K562 (cell line): ENCODE measurements around the gene LDB1. TPM values are rescaled to one million over a fixed set of nuclear protein-coding genes. Genes with fewer than 3 reads are reported as not detected.

Experiments used
- ATAC-seq: fragments of 200-7000 bp; cut with Tn5 transposase; 3 replicates; pipeline ENCODE4 v1.9.1; 2020; ENCODE audit warnings: moderate library complexity
- BruUV-seq: library from RNA; stranded (reverse); fragments of 400-500 nt; replicated peaks from 2 replicates; lab custom pipeline; 2021; lab: Mats Ljungman, UMichigan
- CTCF ChIA-PET: fragments of 300-600 bp; formaldehyde crosslinking; extraction: SDS; loops from one replicate; lab custom pipeline; 2021; ENCODE audit warnings: low intra/inter-chr PET ratio; lab: Yijun Ruan, JAX
- POLR2A ChIA-PET: fragments of 300-600, 350-650 bp; sonication (Branson Sonifier 250); formaldehyde crosslinking; extraction: SDS; loops from one replicate; lab custom pipeline; 2021; ENCODE audit warnings: antibody characterized with exemption, inconsistent platforms; lab: Yijun Ruan, JAX
- DNase-seq, 4 experiments: peaks; one replicate each; pipeline versions ENCODE4 v3.0.0 to v3.0.0-alpha.2; 2011 to 2018; ENCODE audit warnings: low spot score in 3 of 4, mixed read lengths in 3 of 4; ENCODE audit errors: extremely low read depth in 1 of 4
- FAIRE-seq: peaks from 2 replicates; lab custom pipeline; 2011; peaks lifted over from hg19 to GRCh38; lab: Jason Lieb, UNC
- H2AFZ ChIP-seq: 2 replicates; pipeline ENCODE4 v1.6.0; 2011; ENCODE audit warnings: low read depth, low read length, control low read depth, inconsistent platforms
- H3K27ac ChIP-seq: fragments of 200-600 bp; 3 replicates; pipeline ENCODE4 v1.8.0; 2011; ENCODE audit warnings: low read depth, mild to moderate bottlenecking, control low read depth, inconsistent platforms, low read length, moderate library complexity, mixed read lengths; ENCODE audit errors: extremely low read depth
- H3K27me3 ChIP-seq, 2 experiments: fragments of 300-600 bp in 1 of 2; 2 replicates in 1 of 2; 3 replicates in 1 of 2; pipeline versions ENCODE4 v1.6.0 to v1.8.0; 2011; ENCODE audit warnings: inconsistent platforms in 2 of 2, low read length in 2 of 2, mild to moderate bottlenecking in 1 of 2, mixed read lengths in 1 of 2, moderate library complexity in 1 of 2; ENCODE audit not compliant: control insufficient read depth in 2 of 2, insufficient read depth in 2 of 2
- H3K36me3 ChIP-seq: fragments of 300-600 bp; 3 replicates; pipeline ENCODE4 v1.8.0; 2011; ENCODE audit warnings: mild to moderate bottlenecking, low read length, inconsistent platforms; ENCODE audit not compliant: control insufficient read depth, insufficient read depth
- H3K4me1 ChIP-seq, 2 experiments: fragments of 200-600 bp in 1 of 2; replicated peaks in 1 of 2; 2 replicates in 1 of 2; 3 replicates in 1 of 2; pipeline versions ENCODE4 v1.5.1 to v1.8.0; 2011; ENCODE audit warnings: inconsistent platforms in 2 of 2, low read length in 2 of 2, mild to moderate bottlenecking in 1 of 2, mixed read lengths in 1 of 2, moderate library complexity in 1 of 2; ENCODE audit not compliant: control insufficient read depth in 2 of 2, insufficient read depth in 2 of 2
- H3K4me2 ChIP-seq: 2 replicates; pipeline ENCODE4 v1.6.1; 2011; ENCODE audit warnings: low read length, control low read depth, inconsistent platforms, mixed read lengths; ENCODE audit not compliant: insufficient read depth
- H3K4me3 ChIP-seq: fragments of 200-600 bp; sonication (generic), shearing (Covaris generic); 2 replicates; pipeline ENCODE4 v1.5.1; 2016; ENCODE audit warnings: control low read depth, inconsistent platforms
- H3K79me2 ChIP-seq: fragments of 200-600 bp; 3 replicates; pipeline ENCODE4 v1.8.0; 2011; ENCODE audit warnings: low read length, inconsistent platforms; ENCODE audit not compliant: control insufficient read depth, insufficient read depth
- H3K9ac ChIP-seq, 2 experiments: 2 replicates each; pipeline versions ENCODE4 v1.6.0 to v1.6.1; 2011; ENCODE audit warnings: low read depth in 2 of 2, low read length in 2 of 2, control low read depth in 1 of 2, inconsistent platforms in 1 of 2, mild to moderate bottlenecking in 1 of 2, mixed read lengths in 1 of 2; ENCODE audit not compliant: insufficient read depth in 1 of 2
- H3K9me1 ChIP-seq: one replicate; pipeline ENCODE4 v1.6.0; 2011; ENCODE audit warnings: inconsistent platforms, mild to moderate bottlenecking, low read length, moderate library complexity; ENCODE audit not compliant: control insufficient read depth, insufficient read depth
- H3K9me3 ChIP-seq: replicated peaks from 2 replicates; pipeline ENCODE4 v1.5.1; 2011; ENCODE audit warnings: low read depth, low read length, inconsistent platforms; ENCODE audit not compliant: control insufficient read depth, insufficient read depth
- H4K20me1 ChIP-seq: replicated peaks from 2 replicates; pipeline ENCODE4 v1.6.1; 2011; ENCODE audit warnings: low read length, inconsistent platforms, mixed read lengths; ENCODE audit not compliant: control insufficient read depth, insufficient read depth
- CC2D1A ChIP-seq: fragments of 450-650 bp; IDR thresholded peaks from 2 replicates; pipeline ENCODE4 v1.6.1; 2017; ENCODE audit warnings: mild to moderate bottlenecking
- GTF2A2 ChIP-seq: IDR thresholded peaks from 2 replicates; pipeline ENCODE4 v1.6.1; 2016; ENCODE audit warnings: mild to moderate bottlenecking, missing genetic modification characterization, missing compliant biosample characterization
- HCFC1 ChIP-seq: IDR thresholded peaks from 2 replicates; pipeline ENCODE4 v1.6.1; 2012; ENCODE audit warnings: low read depth, low read length, improper control_type of control experiment
- KDM4B ChIP-seq, 2 experiments: fragments of 450-650 bp in 1 of 2; sonication (generic) in 1 of 2; IDR thresholded peaks; 2 replicates each; pipeline ENCODE4 v1.6.1; 2016 to 2017; ENCODE audit warnings: borderline replicate concordance in 2 of 2, antibody characterized with exemption in 1 of 2, low read depth in 1 of 2, mild to moderate bottlenecking in 1 of 2
- NONO ChIP-seq, 2 experiments: fragments of 200-400 bp in 1 of 2; fragments of 450-650 bp in 1 of 2; formaldehyde crosslinking in 1 of 2; IDR thresholded peaks; 2 replicates each; pipeline ENCODE4 v1.6.1; 2017; ENCODE audit warnings: low read depth in 2 of 2, mild to moderate bottlenecking in 2 of 2, moderate library complexity in 2 of 2, low read length in 1 of 2
- PHF20 ChIP-seq: fragments of 450-650 bp; IDR thresholded peaks from 2 replicates; pipeline ENCODE4 v1.6.1; 2018; ENCODE audit not compliant: partially characterized antibody
- PPARD ChIP-seq: fragments of 250-450 bp; sonication (Bioruptor Pico); IDR thresholded peaks from 2 replicates; pipeline ENCODE4 v1.8.0; 2022; ENCODE audit warnings: inconsistent platforms, mild to moderate bottlenecking, moderate library complexity
- RBFOX2 ChIP-seq: fragments of 200-400 bp; formaldehyde crosslinking; IDR thresholded peaks from 2 replicates; pipeline ENCODE4 v1.6.1; 2017; ENCODE audit warnings: low read depth, mild to moderate bottlenecking, low read length, moderate library complexity
- SAFB2 ChIP-seq: fragments of 200-400 bp; formaldehyde crosslinking; IDR thresholded peaks from 2 replicates; pipeline ENCODE4 v1.6.1; 2018; ENCODE audit warnings: borderline replicate concordance, low read length, low read depth, moderate library complexity; ENCODE audit not compliant: severe bottlenecking
- SLC30A9 ChIP-seq: fragments of 250-450 bp; sonication (Bioruptor Pico); IDR thresholded peaks from 2 replicates; pipeline ENCODE4 v1.8.0; 2022; ENCODE audit warnings: mild to moderate bottlenecking, moderate library complexity
- TAF1 ChIP-seq: IDR thresholded peaks from 2 replicates; pipeline ENCODE4 v1.6.1; 2011; ENCODE audit warnings: mild to moderate bottlenecking, low read length, moderate library complexity; ENCODE audit not compliant: insufficient read depth, control insufficient read depth, severe bottlenecking; ENCODE audit errors: extremely low read depth
- ZC3H11A ChIP-seq: IDR thresholded peaks from 2 replicates; pipeline ENCODE4 v1.6.1; 2012; ENCODE audit warnings: low read depth, low read length, improper control_type of control experiment
- ZNF121 ChIP-seq: sonication (generic); formaldehyde crosslinking; conservative IDR thresholded peaks from 2 replicates; pipeline ENCODE4 v1.8.0; 2022; ENCODE audit warnings: missing genetic modification reagents
- ZNF436 ChIP-seq: fragments of 250-450, 450-650 bp; sonication (Bioruptor Pico); formaldehyde crosslinking; IDR thresholded peaks from 2 replicates; pipeline ENCODE4 v1.7.0; 2020; ENCODE audit warnings: mild to moderate bottlenecking
- ZNF561 ChIP-seq: fragments of 450-650 bp; formaldehyde crosslinking; conservative IDR thresholded peaks from 2 replicates; pipeline ENCODE4 v1.4.0; 2020; ENCODE audit warnings: mild to moderate bottlenecking, moderate library complexity
- WGBS: fragments of 100-300 bp; shearing (Covaris generic); methylation state at CpG from one replicate; pipeline ENCODE4 v1.1.6; 2016; ENCODE audit warnings: low coverage, mixed read lengths; ENCODE audit not compliant: insufficient coverage; ENCODE audit errors: missing lambda C conversion rate; 5-methylcytosine and 5-hydroxymethylcytosine counted together
- in situ Hi-C: fragments of 300-500 bp; cut with MboI; formaldehyde crosslinking; loops from 4 replicates; pipeline ENCODE4 v1.15.0; 2018; ENCODE audit warnings: inconsistent platforms, mixed read lengths
- intact Hi-C: fragments of 100-400 bp; cut with micrococcal nuclease; formaldehyde crosslinking; loops from 2 replicates; pipeline ENCODE4 v1.14.2; 2022
- polyA plus RNA-seq, 8 experiments: library from polyadenylated mRNA; depleted of rRNA in 4 of 8; stranded (reverse) in 5 of 8; unstranded in 3 of 8; fragments of >200 nt; fragmentation: Nextera tagmentation in 2 of 8; fragmentation: Illumina TruSeq in 1 of 8; extraction: Ambion mirVana in 2 of 8; extraction: Trizol in 1 of 8; gene quantifications; 2 replicates each; pipeline versions ENCODE4 v1.2.1 to v1.2.3, GENCODE V29; 2011 to 2014; ENCODE audit warnings: inconsistent platforms in 1 of 8, missing spikeins in 1 of 8
- total RNA-seq, 7 experiments: library from RNA; depleted of rRNA in 6 of 7; stranded (reverse); fragments of >200 nt in 6 of 7; fragmentation: Illumina TruSeq in 2 of 7; extraction: Trizol in 2 of 7; gene quantifications; 2 replicates each; pipeline versions ENCODE4 v1.2.1 to v1.2.3, GENCODE V29; 2011 to 2021; ENCODE audit warnings: low replicate concordance in 1 of 7
- TF ChIP-seq, protein P1 (sequence below): fragments of 250-450 bp; sonication (Bioruptor Pico); IDR thresholded peaks from 2 replicates; pipeline ENCODE4 v1.8.0; 2022; ENCODE audit warnings: moderate library complexity, mild to moderate bottlenecking, inconsistent platforms
- TF ChIP-seq, protein P2 (sequence below): fragments of 250-450 bp; sonication (Bioruptor Pico); IDR thresholded peaks from 2 replicates; pipeline ENCODE4 v1.4.0; 2020; ENCODE audit warnings: mild to moderate bottlenecking, moderate library complexity

Gene LDB1
- total and polyA plus RNA-seq, 9 of the 15 experiments (the other 6 are each of a cell fraction or from before 2014, with no cell fraction given) = 1.9 to 137 (median 105) TPM

DNA sequence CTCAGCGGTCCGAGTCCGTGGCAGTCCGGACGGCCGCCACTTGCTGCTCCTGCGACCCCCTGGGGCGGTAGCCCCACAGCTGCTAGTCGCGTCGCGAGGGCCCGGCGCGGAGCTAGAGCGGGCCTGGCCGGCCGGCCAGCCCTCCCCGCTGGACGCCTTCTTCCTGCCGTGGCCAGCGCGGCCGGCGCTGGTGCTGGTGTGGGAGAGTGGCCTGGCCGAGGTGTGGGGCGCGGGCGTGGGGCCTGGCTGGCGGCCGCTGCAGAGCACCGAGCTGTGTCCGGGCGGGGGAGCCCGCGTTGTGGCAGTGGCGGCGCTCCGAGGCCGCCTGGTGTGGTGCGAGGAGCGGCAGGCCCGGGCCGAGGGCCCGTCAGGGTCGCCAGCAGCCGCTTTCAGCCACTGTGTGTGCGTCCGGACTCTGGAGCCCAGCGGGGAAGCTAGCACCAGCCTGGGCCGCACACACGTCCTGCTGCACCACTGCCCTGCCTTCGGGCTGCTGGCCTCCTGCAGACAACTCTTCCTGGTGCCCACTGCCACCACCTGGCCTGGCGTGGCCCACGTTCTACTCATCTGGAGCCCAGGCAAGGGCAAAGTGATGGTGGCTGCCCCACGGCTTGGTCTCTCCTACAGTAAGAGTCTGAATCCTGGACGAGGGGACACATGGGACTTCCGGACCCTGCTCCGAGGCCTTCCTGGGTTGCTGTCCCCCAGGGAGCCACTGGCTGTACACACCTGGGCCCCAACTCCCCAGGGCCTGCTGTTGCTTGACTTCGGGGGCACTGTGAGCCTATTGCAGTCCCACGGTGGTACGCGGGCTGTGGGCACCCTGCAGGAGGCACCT is 54.4 kb downstream of the LDB1 start:
- H3K4me1 ChIP-seq = peaks cover 25 to 38% of the 10 kb centered on the region in 2 experiments; a peak in 4 of 5 replicates
- DNase-seq (peak in 1 of 4 experiments; percentile 29), FAIRE-seq (no peak), ATAC-seq (peak; percentile 61)
- H3K79me2 ChIP-seq = peaks cover 21% of the 10 kb centered on the region
- peak overlapping the region; percentile 84 for H3K4me2 ChIP-seq
- ChIA-PET POLR2A (interaction anchor here (0.6 to 1.2 kb wide), 3 partner anchors 36 to 377 kb away, joined by 3 to 4 read pairs (median 3); no protein-coding TSS in a partner anchor), CTCF (no interaction called here)
- no peaks in the 10 kb centered on the region for H3K27me3 ChIP-seq
- H3K9ac ChIP-seq = peak overlapping the region; percentile 80 to 99
- intact Hi-C loops = loop anchor here (2.0 to 5.0 kb wide), 2 partner anchors 47 to 853 kb away; no protein-coding TSS in a partner anchor
- H3K9me1 ChIP-seq = peaks cover 4% of the 10 kb centered on the region
- H3K9me3 ChIP-seq = no peaks in the 10 kb centered on the region
- no TSS peak for BruUV-seq
- peaks cover 9% of the 10 kb centered on the region; the same call in 1 of the 3 replicates for H3K36me3 ChIP-seq
- peaks cover 5% of the 10 kb centered on the region; the same call in 1 of the 2 replicates for H4K20me1 ChIP-seq
- H2AFZ ChIP-seq = peak overlapping the region; percentile 92; the same call in 1 of the 2 replicates
- 9% methylated on average over 28 of the region's 63 CpGs for WGBS
- in situ Hi-C loops = no loop called here
- peak overlapping the region; percentile 92 for H3K4me3 ChIP-seq
- H3K27ac ChIP-seq = peak overlapping the region; percentile 76; the same call in 2 of the 3 replicates
- TF ChIP-seq, protein P1, sequence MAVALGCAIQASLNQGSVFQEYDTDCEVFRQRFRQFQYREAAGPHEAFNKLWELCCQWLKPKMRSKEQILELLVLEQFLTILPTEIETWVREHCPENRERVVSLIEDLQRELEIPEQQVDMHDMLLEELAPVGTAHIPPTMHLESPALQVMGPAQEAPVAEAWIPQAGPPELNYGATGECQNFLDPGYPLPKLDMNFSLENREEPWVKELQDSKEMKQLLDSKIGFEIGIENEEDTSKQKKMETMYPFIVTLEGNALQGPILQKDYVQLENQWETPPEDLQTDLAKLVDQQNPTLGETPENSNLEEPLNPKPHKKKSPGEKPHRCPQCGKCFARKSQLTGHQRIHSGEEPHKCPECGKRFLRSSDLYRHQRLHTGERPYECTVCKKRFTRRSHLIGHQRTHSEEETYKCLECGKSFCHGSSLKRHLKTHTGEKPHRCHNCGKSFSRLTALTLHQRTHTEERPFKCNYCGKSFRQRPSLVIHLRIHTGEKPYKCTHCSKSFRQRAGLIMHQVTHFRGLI (CRISPR knock-in tag) = no peak
- no peak for TF ChIP-seq PHF20
- no peak for TF ChIP-seq ZC3H11A
- peak in 1 of 2 experiments; percentile 13; a peak in 1 of 4 replicates for TF ChIP-seq NONO (IDR thresholded peaks at IDR 0.05; ENCODE audit: low read depth in 2 of 2, low read length in 1 of 2)
- TF ChIP-seq GTF2A2 (tag) = no peak
- TF ChIP-seq, protein P2, sequence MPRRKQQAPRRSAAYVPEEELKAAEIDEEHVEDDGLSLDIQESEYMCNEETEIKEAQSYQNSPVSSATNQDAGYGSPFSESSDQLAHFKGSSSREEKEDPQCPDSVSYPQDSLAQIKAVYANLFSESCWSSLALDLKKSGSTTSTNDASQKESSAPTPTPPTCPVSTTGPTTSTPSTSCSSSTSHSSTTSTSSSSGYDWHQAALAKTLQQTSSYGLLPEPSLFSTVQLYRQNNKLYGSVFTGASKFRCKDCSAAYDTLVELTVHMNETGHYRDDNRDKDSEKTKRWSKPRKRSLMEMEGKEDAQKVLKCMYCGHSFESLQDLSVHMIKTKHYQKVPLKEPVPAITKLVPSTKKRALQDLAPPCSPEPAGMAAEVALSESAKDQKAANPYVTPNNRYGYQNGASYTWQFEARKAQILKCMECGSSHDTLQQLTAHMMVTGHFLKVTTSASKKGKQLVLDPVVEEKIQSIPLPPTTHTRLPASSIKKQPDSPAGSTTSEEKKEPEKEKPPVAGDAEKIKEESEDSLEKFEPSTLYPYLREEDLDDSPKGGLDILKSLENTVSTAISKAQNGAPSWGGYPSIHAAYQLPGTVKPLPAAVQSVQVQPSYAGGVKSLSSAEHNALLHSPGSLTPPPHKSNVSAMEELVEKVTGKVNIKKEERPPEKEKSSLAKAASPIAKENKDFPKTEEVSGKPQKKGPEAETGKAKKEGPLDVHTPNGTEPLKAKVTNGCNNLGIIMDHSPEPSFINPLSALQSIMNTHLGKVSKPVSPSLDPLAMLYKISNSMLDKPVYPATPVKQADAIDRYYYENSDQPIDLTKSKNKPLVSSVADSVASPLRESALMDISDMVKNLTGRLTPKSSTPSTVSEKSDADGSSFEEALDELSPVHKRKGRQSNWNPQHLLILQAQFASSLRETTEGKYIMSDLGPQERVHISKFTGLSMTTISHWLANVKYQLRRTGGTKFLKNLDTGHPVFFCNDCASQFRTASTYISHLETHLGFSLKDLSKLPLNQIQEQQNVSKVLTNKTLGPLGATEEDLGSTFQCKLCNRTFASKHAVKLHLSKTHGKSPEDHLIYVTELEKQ (CRISPR knock-in tag) = no peak
- TF ChIP-seq ZNF436 (CRISPR knock-in tag) = no peak
- no peak for TF ChIP-seq PPARD
- no peak for TF ChIP-seq ZNF121 (CRISPR knock-in tag)
- TF ChIP-seq HCFC1 = no peak
- TF ChIP-seq TAF1 = no peak
- no peak for TF ChIP-seq ZNF561 (CRISPR knock-in tag)
- no peak for TF ChIP-seq KDM4B (IDR thresholded peaks at IDR 0.05; ENCODE audit: borderline replicate concordance in 2 of 2, low read depth in 1 of 2)
- no peak for TF ChIP-seq SAFB2
- no peak for TF ChIP-seq SLC30A9 (CRISPR knock-in tag)
- no peak for TF ChIP-seq CC2D1A
- TF ChIP-seq RBFOX2 = peak; percentile 72
